Neutrophil (primary cell): ENCODE results near the gene PRXL2B.

Experiments
- H3K27ac ChIP-seq: fragments of 200-600 bp; sonication (generic); 2 replicates; pipeline ENCODE4 v1.5.1; 2016; ENCODE audit warnings: mild to moderate bottlenecking, moderate library complexity
- H3K27me3 ChIP-seq: fragments of 200-600 bp; sonication (generic); 2 replicates; pipeline ENCODE4 v1.6.0; 2016; ENCODE audit warnings: mild to moderate bottlenecking
- H3K36me3 ChIP-seq: fragments of 200-600 bp; sonication (generic); 2 replicates; pipeline ENCODE4 v1.5.1; 2017
- H3K4me1 ChIP-seq, 2 experiments: fragments of 200-600 bp in 1 of 2; sonication (generic) in 1 of 2; 1 replicate in 1 of 2; 2 replicates in 1 of 2; pipeline versions ENCODE4 v1.5.1 to v1.6.1; 2013 to 2016; ENCODE audit warnings: low read depth in 1 of 2, low read length in 1 of 2, mild to moderate bottlenecking in 1 of 2, moderate library complexity in 1 of 2; ENCODE audit not compliant: control insufficient read depth in 1 of 2, insufficient read depth in 1 of 2
- H3K4me3 ChIP-seq, 2 experiments: fragments of 200-600 bp in 1 of 2; sonication (generic) in 1 of 2; 1 replicate in 1 of 2; 2 replicates in 1 of 2; pipeline ENCODE4 v1.5.1; 2013 to 2016; ENCODE audit warnings: low read depth in 1 of 2, low read length in 1 of 2, mild to moderate bottlenecking in 1 of 2, moderate library complexity in 1 of 2
- H3K9me3 ChIP-seq: fragments of 200-600 bp; sonication (generic); 2 replicates; pipeline ENCODE4 v1.5.1; 2016
- CTCF ChIP-seq: fragments of 200-600 bp; sonication (generic); IDR thresholded peaks from 2 replicates; pipeline ENCODE4 v1.5.1; 2016; ENCODE audit warnings: antibody characterized with exemption

Gene PRXL2B

GRCh38 chr1:2602866-2603520, 16.4 kb downstream of the PRXL2B start:
- no peak for TF ChIP-seq CTCF
- Histone ChIP-seq H3K4me1 (no peaks in the 10 kb centered on the region), H3K36me3 (no peaks in the 10 kb centered on the region), H3K4me3 (no peak overlapping the region), H3K27ac (no peak overlapping the region), H3K27me3 (peaks cover 11% of the 10 kb centered on the region), H3K9me3 (no peaks in the 10 kb centered on the region)

- H3K4me1 ChIP-seq = no peaks in the 10 kb centered on the region
- no peaks in the 10 kb centered on the region for H3K36me3 ChIP-seq
- no peak for TF ChIP-seq CTCF
- no peak overlapping the region for H3K27ac ChIP-seq
- H3K27me3 ChIP-seq = peaks cover 6% of the 10 kb centered on the region
- H3K4me3 ChIP-seq = no peak overlapping the region
- no peaks in the 10 kb centered on the region for H3K9me3 ChIP-seq
Measured at GRCh38 chr1:2603521-2604155, 17.1 kb downstream of the PRXL2B start.

- no peak overlapping the region for H3K27ac ChIP-seq
- no peak overlapping the region for H3K4me3 ChIP-seq
- H3K27me3 ChIP-seq = peaks cover 6% of the 10 kb centered on the region
- no peaks in the 10 kb centered on the region for H3K9me3 ChIP-seq
- no peak for TF ChIP-seq CTCF
- H3K4me1 ChIP-seq = no peaks in the 10 kb centered on the region
- no peaks in the 10 kb centered on the region for H3K36me3 ChIP-seq
Measured at GRCh38 chr1:2604156-2604843, 17.7 kb downstream of the PRXL2B start.

GRCh38 chr1:2604844-2605508, 18.4 kb downstream of the PRXL2B start:
- Histone ChIP-seq H3K27ac (no peak overlapping the region), H3K4me3 (no peak overlapping the region), H3K36me3 (no peaks in the 10 kb centered on the region), H3K4me1 (no peaks in the 10 kb centered on the region), H3K9me3 (no peaks in the 10 kb centered on the region), H3K27me3 (peaks cover 6% of the 10 kb centered on the region)
- TF ChIP-seq CTCF = no peak

GRCh38 chr1:2605509-2606395, 19.2 kb downstream of the PRXL2B start:
- Histone ChIP-seq H3K4me1 (no peaks in the 10 kb centered on the region), H3K4me3 (no peak overlapping the region), H3K36me3 (no peaks in the 10 kb centered on the region), H3K9me3 (no peaks in the 10 kb centered on the region), H3K27me3 (peaks cover 12% of the 10 kb centered on the region), H3K27ac (no peak overlapping the region)
- no peak for TF ChIP-seq CTCF
